Astrocyte (in vitro differentiated cells and primary cell): ENCODE measurements around the gene ALDOA.

Experiments
- CTCF ChIP-seq: IDR thresholded peaks from 2 replicates; pipeline ENCODE4 v1.5.1; 2011; ENCODE audit warnings: low read depth, mild to moderate bottlenecking, inconsistent platforms, low read length, moderate library complexity; ENCODE audit not compliant: insufficient read depth
- EZH2 ChIP-seq: IDR thresholded peaks from 2 replicates; pipeline ENCODE4 v1.6.1; 2012; ENCODE audit warnings: mild to moderate bottlenecking, low read length, inconsistent platforms; ENCODE audit not compliant: insufficient read depth

- TF ChIP-seq CTCF (no peak), EZH2 (no peak)
Measured at GRCh38 chr16:30077656-30078055, 12.1 kb downstream of the ALDOA start.
